Measurements from ENCODE around the gene GPR35.
"Not testable (repeated sequence)": the region's sequence is repeated elsewhere in the genome, so short reads cannot be mapped to it uniquely, and the experiment has no call there.

Gene GPR35

DNA sequence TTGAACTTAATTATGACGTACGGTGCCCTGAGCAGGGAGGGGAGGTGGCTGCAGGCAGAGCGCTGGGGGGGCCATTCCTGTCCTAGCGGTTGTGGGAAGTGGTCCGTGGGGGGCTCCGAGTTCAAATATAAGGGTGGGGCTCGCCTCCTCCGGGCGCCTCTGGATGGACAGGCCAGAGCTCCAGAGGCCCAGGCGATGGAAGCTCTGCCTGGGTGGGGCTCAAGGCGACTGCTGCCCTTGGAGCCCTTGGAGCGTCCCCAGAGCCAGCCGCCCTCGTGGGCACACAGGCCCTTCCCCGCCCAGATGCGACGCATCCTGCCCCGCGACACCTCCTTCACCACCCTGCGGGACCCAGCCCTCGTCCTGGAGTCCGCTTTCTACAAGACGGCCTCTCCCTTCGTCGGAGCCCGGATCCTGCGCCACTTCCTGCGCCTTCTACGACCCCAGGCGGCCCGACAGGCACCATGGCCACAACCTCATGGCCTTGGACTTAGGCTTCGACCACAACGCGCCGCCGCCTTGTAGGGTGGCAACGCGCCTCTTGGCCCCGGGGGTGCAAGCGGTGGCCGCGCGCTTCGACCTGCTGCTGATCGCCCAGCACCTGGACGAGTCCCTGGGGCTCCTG is 46.9 kb downstream of the GPR35 start:
- H3K36me3 ChIP-seq = no peaks in the 10 kb centered on the region
- no peaks in the 10 kb centered on the region for H3K9me3 ChIP-seq
- peaks cover 7% of the 10 kb centered on the region; the same call in 1 of the 2 replicates for H3K4me1 ChIP-seq
- no peak overlapping the region for H3K4me3 ChIP-seq
- no peaks in the 10 kb centered on the region for H4K20me1 ChIP-seq
- H3K27ac ChIP-seq = no peak overlapping the region
- H3K9ac ChIP-seq = no peak overlapping the region
- no peak for TF ChIP-seq Cebpa-rat (IDR thresholded peaks at IDR 0.05)
- H3K27me3 ChIP-seq = no peaks in the 10 kb centered on the region
- H3K4me2 ChIP-seq = no peak overlapping the region

DNA sequence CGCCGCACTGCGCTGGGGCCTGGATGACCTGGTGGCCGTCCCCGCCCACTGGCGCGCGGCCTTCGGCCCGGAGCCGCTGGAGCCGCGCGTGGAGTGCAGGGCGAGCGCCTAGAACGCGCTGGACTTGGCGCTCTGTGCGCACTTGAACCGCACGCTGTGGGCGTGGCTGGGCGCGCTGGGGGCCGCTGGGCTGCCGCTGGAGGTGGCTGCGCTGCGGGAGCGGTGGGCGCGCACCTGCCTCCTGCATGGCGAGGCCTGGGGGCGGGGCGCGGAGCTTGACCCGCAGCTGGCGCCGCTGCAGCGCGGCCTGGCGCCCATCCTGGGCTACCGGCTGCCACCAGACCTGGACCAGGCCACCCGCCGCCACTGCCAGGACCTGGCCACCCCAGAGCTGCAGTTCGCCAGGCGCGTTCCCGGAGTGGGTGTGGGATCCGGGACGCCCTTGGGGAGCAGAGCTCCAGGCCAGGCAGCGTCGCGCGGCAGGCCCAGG is 47.5 kb downstream of the GPR35 start:
- Histone ChIP-seq H3K4me3 (no peak overlapping the region), H3K4me2 (no peak overlapping the region), H3K27me3 (no peaks in the 10 kb centered on the region), H3K9me3 (no peaks in the 10 kb centered on the region), H3K4me1 (peaks cover 7% of the 10 kb centered on the region; the same call in 1 of the 2 replicates), H3K36me3 (no peaks in the 10 kb centered on the region), H3K27ac (no peak overlapping the region), H4K20me1 (no peaks in the 10 kb centered on the region), H3K9ac (no peak overlapping the region)
- TF ChIP-seq Cebpa-rat (IDR thresholded peaks at IDR 0.05) = no peak

DNA sequence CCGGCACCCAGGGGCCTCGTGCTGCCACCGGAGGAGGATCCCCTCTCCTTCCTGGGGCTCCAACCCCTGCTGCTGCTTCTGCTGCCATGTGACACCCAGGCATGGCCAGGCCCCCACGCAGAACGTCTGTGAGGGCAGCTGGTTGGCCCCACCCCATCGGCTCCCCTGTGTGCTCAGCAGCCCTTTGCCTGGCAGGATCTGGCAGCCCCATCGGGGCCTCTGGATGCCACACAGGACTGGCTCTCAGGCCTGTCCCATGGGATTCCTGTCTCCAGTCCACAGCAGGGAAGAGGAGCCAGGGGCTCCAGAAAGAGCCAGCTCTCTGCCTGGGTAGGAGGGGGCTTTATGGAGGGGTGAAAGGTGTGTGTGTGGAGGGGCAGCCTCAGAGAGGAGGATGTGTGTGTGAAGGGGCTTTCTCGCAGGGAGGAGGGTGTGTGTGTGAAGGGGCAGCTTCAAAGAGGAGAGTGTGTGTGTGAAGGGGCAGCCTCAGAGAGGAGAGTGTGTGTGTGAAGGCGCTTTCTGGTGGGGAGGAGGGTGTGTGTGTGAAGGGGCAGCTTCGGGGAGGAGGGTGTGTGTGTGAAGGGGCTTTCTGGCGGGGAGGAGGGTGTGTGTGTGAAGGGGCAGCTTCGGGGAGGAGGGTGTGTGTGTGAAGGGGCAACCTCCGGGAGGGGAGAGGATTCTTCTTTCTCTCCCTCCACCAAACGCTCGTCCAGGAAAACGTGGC is 49.3 kb downstream of the GPR35 start:
- H3K9me3 ChIP-seq, H3K27me3 ChIP-seq, H3K27ac ChIP-seq, H3K9ac ChIP-seq, H3K4me1 ChIP-seq, H3K36me3 ChIP-seq, H4K20me1 ChIP-seq, H3K4me3 ChIP-seq: not testable (repeated sequence)
- H3K4me2 ChIP-seq = peak overlapping the region; percentile 39

DNA sequence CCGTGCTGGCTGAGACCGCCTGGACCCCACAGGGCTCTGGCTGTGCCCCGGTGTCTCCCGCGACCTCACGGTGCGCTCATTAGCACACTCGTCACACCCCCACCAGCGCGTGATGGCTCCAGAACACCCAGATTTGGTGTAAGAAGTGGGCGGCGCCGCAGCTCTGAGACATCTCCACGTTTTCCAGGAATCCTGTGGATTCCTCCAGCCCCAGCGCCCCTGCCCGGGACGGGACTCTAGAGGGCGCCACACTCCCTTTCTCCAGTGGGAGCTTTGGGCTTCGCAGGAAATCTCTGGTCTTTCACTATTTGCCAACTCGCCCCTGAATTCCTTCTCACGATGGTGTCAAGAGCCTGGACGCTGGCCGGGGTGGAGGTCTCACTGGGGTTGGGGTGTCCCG is 50.1 kb downstream of the GPR35 start:
- not testable (repeated sequence) for H3K4me1 ChIP-seq, H4K20me1 ChIP-seq, H3K9me3 ChIP-seq, H3K27ac ChIP-seq, H3K36me3 ChIP-seq, H3K4me2 ChIP-seq, H3K27me3 ChIP-seq, H3K9ac ChIP-seq, H3K4me3 ChIP-seq

DNA sequence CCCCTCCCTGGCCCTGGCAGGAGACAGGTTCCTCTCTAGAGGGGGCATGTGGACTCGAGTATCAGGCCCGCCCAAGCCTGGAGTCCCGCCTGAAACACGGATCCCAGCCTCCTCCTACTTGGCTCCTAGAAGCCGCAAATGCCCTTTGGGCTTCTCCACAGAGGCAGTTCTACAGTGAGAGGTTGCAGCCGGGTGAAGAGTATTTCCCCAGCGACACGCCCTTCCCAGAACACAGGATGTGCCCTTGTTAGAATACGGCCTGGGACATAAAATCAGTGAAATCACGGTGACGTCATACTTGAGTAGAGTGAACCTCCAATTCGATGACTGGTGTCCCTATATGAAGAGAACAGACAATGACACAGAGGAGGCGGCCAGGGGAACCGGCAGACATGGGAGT is 52.8 kb downstream of the GPR35 start:
- H3K4me3 ChIP-seq, H4K20me1 ChIP-seq: not testable (repeated sequence)

DNA sequence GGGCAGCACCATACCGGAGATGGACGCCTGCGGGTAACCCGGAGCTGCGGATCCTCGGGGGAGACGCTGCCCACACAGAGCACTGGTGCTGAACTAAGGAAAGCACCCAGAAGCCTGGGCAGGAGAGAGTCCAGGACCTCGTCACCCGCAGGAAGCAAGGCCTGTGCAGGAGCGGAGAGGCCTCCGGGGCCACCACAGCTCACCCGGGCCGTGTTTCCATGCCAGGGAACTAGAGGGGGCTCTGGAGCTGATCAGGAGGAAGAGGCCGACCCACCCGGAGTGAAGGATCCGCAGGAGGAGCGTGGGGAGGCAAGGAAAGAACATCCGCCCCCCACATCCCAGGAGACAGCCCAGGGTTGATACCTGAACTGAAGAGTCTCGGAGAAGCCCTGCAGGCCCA is 53.6 kb downstream of the GPR35 start:
- H3K9ac ChIP-seq, H3K27me3 ChIP-seq, H3K4me2 ChIP-seq, H3K9me3 ChIP-seq, H3K4me3 ChIP-seq, H3K27ac ChIP-seq, H3K4me1 ChIP-seq, H3K36me3 ChIP-seq, H4K20me1 ChIP-seq: not testable (repeated sequence)

More for the DNA sequence above, 52.8 kb downstream of the GPR35 start:
- H3K9ac ChIP-seq, H3K27me3 ChIP-seq, H3K4me2 ChIP-seq, H3K9me3 ChIP-seq, H3K4me1 ChIP-seq, H3K36me3 ChIP-seq, H3K27ac ChIP-seq: not testable (repeated sequence)

DNA sequence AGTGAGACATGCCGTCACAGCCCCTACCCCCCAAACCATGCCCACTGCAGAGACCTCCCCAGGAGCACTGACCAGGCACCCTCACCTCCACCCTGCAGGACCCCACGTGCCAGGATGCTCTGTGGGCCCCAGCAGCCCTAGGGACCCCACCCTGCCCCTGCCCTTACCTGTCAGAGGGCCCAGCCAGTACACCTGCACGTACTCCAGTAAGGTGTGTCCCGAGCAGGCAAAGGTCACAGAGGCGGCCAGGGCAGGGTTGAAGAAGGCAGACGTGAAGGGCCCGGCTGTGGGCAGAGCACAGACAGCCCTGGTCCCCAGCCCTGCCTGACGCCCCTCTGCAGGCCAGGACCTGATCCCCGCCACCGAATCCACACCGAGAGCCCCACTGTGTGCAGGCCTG is 54.9 kb downstream of the GPR35 start:
- not testable (repeated sequence) for H3K9me3 ChIP-seq, H4K20me1 ChIP-seq, H3K36me3 ChIP-seq, H3K4me2 ChIP-seq, H3K4me3 ChIP-seq, H3K9ac ChIP-seq, H3K4me1 ChIP-seq, H3K27ac ChIP-seq, H3K27me3 ChIP-seq
